ENCODE measurements around the gene MRPS6. TPM values are rescaled to one million over a fixed set of nuclear protein-coding genes. Genes with fewer than 3 reads are reported as not detected.
A peak's percentile ranks its signal among the peaks of the same experiment; 100 is the strongest.

MRPS6 gene
- total RNA-seq, 4 donors from 2014 or later = 19.5 to 44.0 (median 40.9) TPM

DNA sequence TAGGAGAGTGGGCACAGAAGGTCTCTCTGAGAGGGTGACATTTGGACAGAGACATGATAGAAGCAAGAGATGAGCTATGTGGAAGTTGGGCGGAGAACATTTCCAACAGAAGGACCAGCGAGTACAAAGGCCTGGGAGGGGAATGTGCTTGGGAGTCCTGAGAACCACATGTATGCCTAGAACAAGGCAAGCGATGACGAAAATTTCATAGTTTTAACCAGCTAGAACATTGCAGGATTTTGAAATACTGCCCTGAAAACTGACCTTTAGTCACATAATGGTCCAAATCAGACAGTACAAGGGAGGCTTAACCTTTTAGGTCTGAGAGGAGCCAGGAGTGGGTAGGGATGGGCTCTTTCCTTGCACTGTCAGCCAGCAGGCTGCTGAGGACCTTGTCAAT, 68.0 kb downstream of the MRPS6 start:
- DNase-seq (ENCODE audit: extremely low spot score) = peak; percentile 87
- intact Hi-C loops (cut with DNase I) = no loop called here
- Histone ChIP-seq H3K4me1 (peaks cover 0 to 16% (median 9%) of the 10 kb centered on the region in 4 donors), H3K27ac (replicated peaks in 1 of 4) (no peak overlapping the region), H3K9me3 (no peaks in the 10 kb centered on the region), H3K36me3 (peaks cover 0 to 16% (median 9%) of the 10 kb centered on the region in 4 donors), H3K4me3 (no peak overlapping the region), H3K27me3 (no peaks in the 10 kb centered on the region)
- WGBS = 97% methylated on average over 4 of the region's 4 CpGs
- TF ChIP-seq POLR2AphosphoS5 (IDR thresholded peaks at IDR 0.05) = no peak
- no peak for TF ChIP-seq POLR2A (IDR thresholded peaks at IDR 0.05; ENCODE audit: low read depth)
- TF ChIP-seq CTCF (IDR thresholded peaks at IDR 0.05) = no peak
- TF ChIP-seq EP300 (IDR thresholded peaks at IDR 0.05) = no peak

- H3K9me3 ChIP-seq = no peaks in the 10 kb centered on the region
- H3K27me3 ChIP-seq = no peaks in the 10 kb centered on the region
- peak; percentile 37 for DNase-seq (ENCODE audit: extremely low spot score)
- no peak overlapping the region for H3K4me3 ChIP-seq
- WGBS = 95% methylated on average over 13 of the region's 13 CpGs
- H3K27ac ChIP-seq (replicated peaks in 1 of 4) = no peak overlapping the region
- intact Hi-C loops (cut with DNase I) = no loop called here
- H3K4me1 ChIP-seq = peaks cover 0 to 18% (median 15%) of the 10 kb centered on the region in 4 donors
- H3K36me3 ChIP-seq = peaks cover 0 to 20% (median 9%) of the 10 kb centered on the region in 4 donors
- TF ChIP-seq EP300 (IDR thresholded peaks at IDR 0.05) = no peak
- no peak for TF ChIP-seq POLR2AphosphoS5 (IDR thresholded peaks at IDR 0.05)
- no peak for TF ChIP-seq CTCF (IDR thresholded peaks at IDR 0.05)
- no peak for TF ChIP-seq POLR2A (IDR thresholded peaks at IDR 0.05; ENCODE audit: low read depth)
Observed at GRCh38 chr21:34143685-34144182, 70.4 kb downstream of the MRPS6 start.

- WGBS = 93% methylated on average over 6 of the region's 6 CpGs
- Histone ChIP-seq H3K9me3 (no peaks in the 10 kb centered on the region), H3K4me1 (peaks cover 0 to 18% (median 15%) of the 10 kb centered on the region in 4 donors), H3K27ac (replicated peaks in 1 of 4) (no peak overlapping the region), H3K4me3 (no peak overlapping the region), H3K27me3 (no peaks in the 10 kb centered on the region), H3K36me3 (peaks cover 0 to 20% (median 9%) of the 10 kb centered on the region in 4 donors)
- intact Hi-C loops (cut with DNase I) = no loop called here
- TF ChIP-seq CTCF (IDR thresholded peaks at IDR 0.05) = no peak
- TF ChIP-seq POLR2AphosphoS5 (IDR thresholded peaks at IDR 0.05) = no peak
- no peak for TF ChIP-seq POLR2A (IDR thresholded peaks at IDR 0.05; ENCODE audit: low read depth)
- no peak for TF ChIP-seq EP300 (IDR thresholded peaks at IDR 0.05)
- no peak for DNase-seq (ENCODE audit: extremely low spot score)
Observed at GRCh38 chr21:34144224-34144623, 70.8 kb downstream of the MRPS6 start.

DNA sequence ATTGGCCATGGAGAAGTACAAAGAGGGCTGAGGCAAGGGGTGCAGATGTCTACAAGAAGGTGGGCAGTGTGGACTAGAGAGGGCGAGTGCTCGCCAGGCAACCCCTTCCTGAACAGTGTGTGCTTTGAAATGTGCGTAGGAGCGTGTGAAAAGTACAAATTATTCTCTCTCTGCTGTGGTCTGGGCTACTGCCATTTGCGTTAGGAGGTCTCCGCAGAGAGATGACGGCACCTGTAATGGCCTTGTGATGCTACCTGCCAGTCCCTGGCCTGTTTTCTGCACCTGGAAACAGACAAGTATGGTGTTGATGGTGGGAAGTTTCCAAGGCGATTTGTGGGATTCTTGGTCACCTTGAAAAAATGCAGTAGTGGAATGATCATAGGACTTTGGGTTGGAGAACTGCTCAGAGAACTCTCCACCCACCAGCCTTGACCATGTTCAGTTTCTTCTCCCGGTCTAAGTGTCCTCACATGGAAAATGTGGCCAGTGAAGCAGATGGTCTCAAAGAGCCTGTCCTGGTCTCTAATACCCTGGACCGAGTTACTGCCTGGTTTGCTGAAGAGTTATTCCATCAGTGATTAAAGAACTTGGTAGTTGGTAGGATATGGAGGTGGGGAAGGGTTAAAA, 74.5 kb downstream of the MRPS6 start:
- Histone ChIP-seq H3K9me3 (no peaks in the 10 kb centered on the region), H3K36me3 (peaks cover 0 to 14% (median 8%) of the 10 kb centered on the region in 4 donors), H3K4me1 (peaks cover 0 to 20% (median 16%) of the 10 kb centered on the region in 4 donors), H3K27me3 (no peaks in the 10 kb centered on the region), H3K4me3 (no peak overlapping the region), H3K27ac (replicated peaks in 1 of 4) (no peak overlapping the region)
- WGBS = 97% methylated on average over 10 of the region's 10 CpGs
- DNase-seq (ENCODE audit: extremely low spot score) = peak; percentile 70
- no peak for TF ChIP-seq POLR2AphosphoS5 (IDR thresholded peaks at IDR 0.05)
- TF ChIP-seq POLR2A (IDR thresholded peaks at IDR 0.05; ENCODE audit: low read depth) = no peak
- no peak for TF ChIP-seq CTCF (IDR thresholded peaks at IDR 0.05)
- intact Hi-C loops (cut with DNase I) = no loop called here

Measured in esophagus muscularis mucosa (tissue), 4 donors.